Caco-2 (cell line): ENCODE results near the gene METTL25B. TPM values are rescaled to one million over a fixed set of nuclear protein-coding genes. Genes with fewer than 3 reads are reported as not detected.
A peak's percentile ranks its signal among the peaks of the same experiment; 100 is the strongest.

Experiments
- BruUV-seq: library from RNA; stranded (reverse); fragments of 400-500 nt; replicated peaks from 2 replicates; lab custom pipeline; 2021; lab: Mats Ljungman, UMichigan
- CTCF ChIA-PET: fragments of 300-600 bp; sonication (Branson Sonifier 250); formaldehyde crosslinking; loops from one replicate; lab custom pipeline; 2022; ENCODE audit warnings: antibody characterized with exemption; lab: Charles Lee
- POLR2A ChIA-PET: fragments of 300-600 bp; sonication (Branson Sonifier 250); formaldehyde crosslinking; loops from one replicate; lab custom pipeline; 2022; ENCODE audit warnings: antibody characterized with exemption; lab: Charles Lee
- DNase-seq, 2 experiments: peaks; one replicate each; pipeline versions ENCODE4 v3.0.0 to v3.0.0-alpha.2; 2020 to 2022
- H3K27me3 ChIP-seq: replicated peaks from 2 replicates; pipeline ENCODE4 v1.6.0; 2011; ENCODE audit warnings: low read length; ENCODE audit not compliant: control insufficient read depth, insufficient read depth
- H3K36me3 ChIP-seq: 2 replicates; pipeline ENCODE4 v1.5.1; 2011; ENCODE audit warnings: low read length; ENCODE audit not compliant: control insufficient read depth, insufficient read depth
- H3K4me1 ChIP-seq: fragments of 250-450 bp; sonication (Bioruptor Pico); 2 replicates; pipeline ENCODE4 v1.5.1; 2020; ENCODE audit warnings: mild to moderate bottlenecking
- H3K4me3 ChIP-seq: 2 replicates; pipeline ENCODE4 v1.5.1; 2011; ENCODE audit warnings: low read depth, mild to moderate bottlenecking, control low read depth, low read length
- H3K9me3 ChIP-seq: fragments of 250-450 bp; sonication (Bioruptor Pico); 2 replicates; pipeline ENCODE4 v1.5.1; 2020; ENCODE audit warnings: mild to moderate bottlenecking, moderate library complexity
- H3K27ac Mint-ChIP-seq: one replicate; pipeline ENCODE4 v1.8.0; 2022; ENCODE audit warnings: mixed read lengths; ENCODE audit not compliant: unreplicated experiment
- H3K27me3 Mint-ChIP-seq: one replicate; pipeline ENCODE4 v1.8.0; 2022; ENCODE audit warnings: mixed read lengths; ENCODE audit not compliant: insufficient read depth, unreplicated experiment
- H3K36me3 Mint-ChIP-seq: one replicate; pipeline ENCODE4 v1.8.0; 2022; ENCODE audit warnings: mild to moderate bottlenecking, mixed read lengths; ENCODE audit not compliant: insufficient read depth, unreplicated experiment
- H3K4me1 Mint-ChIP-seq: one replicate; pipeline ENCODE4 v1.8.0; 2022; ENCODE audit warnings: low read depth, mixed read lengths; ENCODE audit not compliant: unreplicated experiment
- H3K4me3 Mint-ChIP-seq: one replicate; pipeline ENCODE4 v1.8.0; 2022; ENCODE audit warnings: mild to moderate bottlenecking, moderate library complexity, mixed read lengths; ENCODE audit not compliant: unreplicated experiment
- H3K9me3 Mint-ChIP-seq: one replicate; pipeline ENCODE4 v1.8.0; 2022; ENCODE audit warnings: mixed read lengths; ENCODE audit not compliant: unreplicated experiment
- intact Hi-C: fragments of 100-400 bp; cut with micrococcal nuclease; formaldehyde crosslinking; loops from one replicate; pipeline ENCODE4 v1.10.0; 2022; ENCODE audit not compliant: unreplicated experiment
- total RNA-seq: library from RNA; stranded (reverse); gene quantifications from 2 replicates; pipeline ENCODE4 v1.2.3, GENCODE V29; 2022
- TF ChIP-seq, protein P1 (sequence below), 2 experiments: fragments of 200-600 bp in 1 of 2; IDR thresholded peaks; 1 replicate in 1 of 2; 2 replicates in 1 of 2; pipeline versions ENCODE4 v1.5.1 to v1.8.0; 2011 to 2022; ENCODE audit warnings: antibody characterized with exemption in 1 of 2, control low read depth in 1 of 2, inconsistent platforms in 1 of 2, low read depth in 1 of 2, low read length in 1 of 2, mild to moderate bottlenecking in 1 of 2, moderate library complexity in 1 of 2; ENCODE audit not compliant: insufficient read depth in 1 of 2, severe bottlenecking in 1 of 2, unreplicated experiment in 1 of 2

Gene METTL25B
- total RNA-seq, 1 experiment from 2014 or later = 26.6 TPM

DNA sequence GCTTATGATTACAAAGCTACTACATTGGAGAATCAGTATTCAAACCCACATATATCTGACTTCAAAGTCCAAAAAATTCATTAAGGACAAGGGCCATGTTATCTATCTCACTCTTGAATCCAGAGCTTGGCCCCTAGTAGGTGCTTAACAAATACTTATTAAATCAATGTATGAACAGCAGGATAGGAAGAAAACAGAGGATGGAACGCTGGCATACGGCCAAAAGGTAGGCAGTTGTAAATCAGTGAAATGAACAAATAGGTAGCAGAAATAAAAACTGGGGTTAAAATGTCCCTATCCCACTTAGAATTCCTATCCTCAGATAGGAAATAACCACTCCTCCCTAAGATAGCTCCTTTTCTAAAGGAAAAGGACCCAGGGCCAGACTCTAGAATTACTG, 10.6 kb downstream of the METTL25B start:
- ChIA-PET CTCF (no interaction called here), POLR2A (interaction anchor here (1.0 kb wide), 1 partner anchor 11 kb away, joined by 4 read pairs; the partner anchor contains the start of genes ISG20L2 and METTL25B)
- peaks cover 5% of the 10 kb centered on the region for H3K36me3 ChIP-seq
- H3K27me3 ChIP-seq = no peaks in the 10 kb centered on the region
- Mint-ChIP-seq H3K9me3 (no peaks in the 10 kb centered on the region), H3K27me3 (no peaks in the 10 kb centered on the region), H3K4me3 (no peak overlapping the region), H3K27ac (peak overlapping the region; percentile 53), H3K4me1 (peaks cover 18% of the 10 kb centered on the region), H3K36me3 (peaks cover 45% of the 10 kb centered on the region)
- BruUV-seq = no TSS peak
- TF ChIP-seq, protein P1, sequence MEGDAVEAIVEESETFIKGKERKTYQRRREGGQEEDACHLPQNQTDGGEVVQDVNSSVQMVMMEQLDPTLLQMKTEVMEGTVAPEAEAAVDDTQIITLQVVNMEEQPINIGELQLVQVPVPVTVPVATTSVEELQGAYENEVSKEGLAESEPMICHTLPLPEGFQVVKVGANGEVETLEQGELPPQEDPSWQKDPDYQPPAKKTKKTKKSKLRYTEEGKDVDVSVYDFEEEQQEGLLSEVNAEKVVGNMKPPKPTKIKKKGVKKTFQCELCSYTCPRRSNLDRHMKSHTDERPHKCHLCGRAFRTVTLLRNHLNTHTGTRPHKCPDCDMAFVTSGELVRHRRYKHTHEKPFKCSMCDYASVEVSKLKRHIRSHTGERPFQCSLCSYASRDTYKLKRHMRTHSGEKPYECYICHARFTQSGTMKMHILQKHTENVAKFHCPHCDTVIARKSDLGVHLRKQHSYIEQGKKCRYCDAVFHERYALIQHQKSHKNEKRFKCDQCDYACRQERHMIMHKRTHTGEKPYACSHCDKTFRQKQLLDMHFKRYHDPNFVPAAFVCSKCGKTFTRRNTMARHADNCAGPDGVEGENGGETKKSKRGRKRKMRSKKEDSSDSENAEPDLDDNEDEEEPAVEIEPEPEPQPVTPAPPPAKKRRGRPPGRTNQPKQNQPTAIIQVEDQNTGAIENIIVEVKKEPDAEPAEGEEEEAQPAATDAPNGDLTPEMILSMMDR (IDR thresholded peaks at IDR 0.05; ENCODE audit: insufficient read depth in 1 of 2, low read depth in 1 of 2, low read length in 1 of 2, severe bottlenecking in 1 of 2, unreplicated experiment in 1 of 2) = no peak
- H3K9me3 ChIP-seq = no peaks in the 10 kb centered on the region
- intact Hi-C loops = no loop called here
- H3K4me1 ChIP-seq = peaks cover 11% of the 10 kb centered on the region
- H3K4me3 ChIP-seq = no peak overlapping the region
- no peak for DNase-seq

DNA sequence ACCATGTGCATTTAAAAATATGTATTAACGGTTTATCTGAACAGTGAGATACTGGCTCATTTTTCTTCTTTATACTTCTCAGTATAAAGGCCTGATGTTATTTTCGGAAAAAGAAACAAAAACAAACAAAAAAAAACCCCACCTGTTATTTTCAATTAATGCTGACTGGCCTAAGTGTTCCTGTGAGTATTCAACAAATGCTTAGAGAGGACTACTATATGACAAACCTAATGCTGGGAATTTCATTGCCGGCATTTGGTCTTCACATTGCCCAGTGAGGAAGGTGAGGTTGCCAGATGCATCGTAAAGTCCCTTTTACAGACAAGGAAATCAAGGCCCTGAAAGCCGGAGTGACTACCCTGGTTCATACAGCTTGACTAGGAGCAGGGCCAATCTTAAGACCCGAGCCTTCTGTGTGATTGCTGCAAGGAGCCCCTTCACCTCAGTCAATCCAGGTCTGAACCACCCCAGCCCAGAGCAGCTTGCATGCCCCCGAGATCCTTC, 12.0 kb downstream of the METTL25B start:
- intact Hi-C loops = no loop called here

DNA sequence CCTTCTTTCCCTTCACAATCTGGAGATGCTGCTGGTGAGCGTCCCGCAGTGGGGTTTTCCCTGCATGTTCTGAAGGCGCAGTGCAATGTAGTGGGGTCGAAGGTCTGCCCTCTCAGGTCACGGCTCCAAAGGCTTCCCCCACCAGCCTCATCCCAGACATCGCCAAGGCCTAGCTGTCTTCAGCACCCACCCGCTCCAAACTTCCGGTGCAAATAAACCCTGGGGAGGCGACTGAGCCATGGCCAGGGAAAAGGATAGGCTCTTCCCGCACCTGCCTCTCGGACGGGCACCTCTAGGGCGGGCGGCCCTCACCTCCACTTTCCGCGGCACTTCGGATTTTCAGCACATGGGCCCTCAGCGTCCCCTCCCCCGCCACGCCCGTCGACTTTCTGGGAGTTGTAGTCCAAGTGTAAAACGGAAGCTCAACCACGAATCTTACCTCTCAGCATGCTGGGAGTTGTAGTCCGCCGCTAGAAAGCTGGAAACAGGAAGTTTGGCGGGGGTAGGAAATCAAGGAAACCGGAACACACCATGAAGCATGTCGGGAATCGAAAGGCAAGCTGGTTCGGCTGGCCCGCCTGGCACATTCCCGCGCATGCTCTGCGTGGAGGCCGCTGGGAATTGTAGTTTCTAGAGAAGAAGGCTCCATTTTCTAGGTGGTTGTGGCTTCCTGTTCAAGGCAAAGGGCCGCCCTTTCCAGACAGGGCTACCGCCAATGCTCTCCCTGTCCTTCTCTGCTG, 12.6 kb downstream of the METTL25B start, which contains the start of gene MRPL24:
TSS of gene MRPL24 (minus strand) at position 348 of the 740 bp plus-strand sequence. CDS start 2,384 bp downstream, outside the sequence.
- Mint-ChIP-seq H3K36me3 (peaks cover 65% of the 10 kb centered on the region), H3K4me3 (peak within 1 kb of the TSS; percentile 100), H3K9me3 (no peaks in the 10 kb centered on the region), H3K27me3 (no peaks in the 10 kb centered on the region), H3K4me1 (peaks cover 24% of the 10 kb centered on the region), H3K27ac (peak within 1 kb of the TSS; percentile 98)
- CTCF ChIA-PET = interaction anchor here (0.5 to 2.2 kb wide), 12 partner anchors 11 to 187 kb away, joined by 3 to 32 read pairs (median 5); partner anchors contain the start of genes CRABP2, HDGF, ISG20L2 and METTL25B
- POLR2A ChIA-PET = interaction anchor here (0.5 to 2.6 kb wide), 12 partner anchors 9 to 305 kb away, joined by 3 to 108 read pairs (median 4); partner anchors contain the start of genes HDGF, ISG20L2, METTL25B and NES
- Histone ChIP-seq H3K27me3 (no peaks in the 10 kb centered on the region), H3K4me3 (peak within 1 kb of the TSS; percentile 62), H3K4me1 (peaks cover 16% of the 10 kb centered on the region), H3K36me3 (peaks cover 12% of the 10 kb centered on the region), H3K9me3 (no peaks in the 10 kb centered on the region)
- TF ChIP-seq, protein P1 (IDR thresholded peaks at IDR 0.05; ENCODE audit: insufficient read depth in 1 of 2, low read depth in 1 of 2, low read length in 1 of 2, severe bottlenecking in 1 of 2, unreplicated experiment in 1 of 2) = no peak
- intact Hi-C loops = loop anchor here (1.0 kb wide), 2 partner anchors 13 to 26 kb away; partner anchors contain the start of genes ISG20L2, METTL25B and PRCC
- no TSS peak for BruUV-seq
- peak; percentile 97 to 99 for DNase-seq

More for the DNA sequence above, 12.0 kb downstream of the METTL25B start:
- TSS peak; percentile 5 for BruUV-seq
- H3K4me1 Mint-ChIP-seq = peaks cover 20% of the 10 kb centered on the region
- peak overlapping the region; percentile 100 for H3K4me3 Mint-ChIP-seq
- peaks cover 11% of the 10 kb centered on the region for H3K4me1 ChIP-seq
- no peaks in the 10 kb centered on the region for H3K9me3 Mint-ChIP-seq
- no peaks in the 10 kb centered on the region for H3K9me3 ChIP-seq
- no peak for DNase-seq
- peak overlapping the region; percentile 98 for H3K27ac Mint-ChIP-seq
- H3K36me3 Mint-ChIP-seq = peaks cover 59% of the 10 kb centered on the region
- TF ChIP-seq, protein P1 (IDR thresholded peaks at IDR 0.05; ENCODE audit: insufficient read depth in 1 of 2, low read depth in 1 of 2, low read length in 1 of 2, severe bottlenecking in 1 of 2, unreplicated experiment in 1 of 2) = no peak
- peaks cover 9% of the 10 kb centered on the region for H3K36me3 ChIP-seq
- ChIA-PET CTCF (interaction anchor here (1.2 to 2.2 kb wide), 6 partner anchors 11 to 188 kb away, joined by 3 to 32 read pairs (median 12); partner anchors contain the start of genes HDGF, ISG20L2 and METTL25B), POLR2A (interaction anchor here (0.7 to 2.6 kb wide), 5 partner anchors 8 to 27 kb away, joined by 3 to 108 read pairs (median 26); partner anchors contain the start of genes HDGF, ISG20L2, METTL25B and PRCC)
- H3K27me3 Mint-ChIP-seq = no peaks in the 10 kb centered on the region
- H3K4me3 ChIP-seq = peak overlapping the region; percentile 62
- H3K27me3 ChIP-seq = no peaks in the 10 kb centered on the region
